HL-60 (cell line): ENCODE measurements around the gene SEC24A.
A peak's percentile ranks its signal among the peaks of the same experiment; 100 is the strongest.

Experiments used
- DNase-seq, 2 experiments: peaks; one replicate each; pipeline ENCODE4 v3.0.0-alpha.2; 2010 to 2020; ENCODE audit warnings: low read depth in 1 of 2, low spot score in 1 of 2
- H3K27ac ChIP-seq: fragments of 250-450 bp; sonication (Bioruptor Pico); replicated peaks from 2 replicates; pipeline ENCODE4 v1.5.1; 2020; ENCODE audit warnings: mild to moderate bottlenecking, moderate library complexity
- H3K27me3 ChIP-seq: fragments of 250-450 bp; sonication (Bioruptor Pico); 2 replicates; pipeline ENCODE4 v1.5.1; 2021; ENCODE audit warnings: mild to moderate bottlenecking, moderate library complexity; ENCODE audit not compliant: insufficient read depth, poor library complexity, severe bottlenecking
- H3K4me3 ChIP-seq: replicated peaks from 2 replicates; pipeline ENCODE4 v1.5.1; 2011; ENCODE audit warnings: mild to moderate bottlenecking, control low read depth, low read length; ENCODE audit not compliant: insufficient read depth
- GABPA ChIP-seq: IDR thresholded peaks from 2 replicates; pipeline ENCODE4 v1.6.1; 2012; ENCODE audit warnings: low read depth
- POLR2AphosphoS5 ChIP-seq: IDR thresholded peaks from 2 replicates; pipeline ENCODE4 v1.6.1; 2012; ENCODE audit warnings: low read depth
- SPI1 ChIP-seq: IDR thresholded peaks from 2 replicates; pipeline ENCODE4 v1.6.1; 2012; ENCODE audit warnings: low read depth, mild to moderate bottlenecking, borderline replicate concordance
- TF ChIP-seq, protein P1 (sequence below): IDR thresholded peaks from 2 replicates; pipeline ENCODE4 v1.6.1; 2012; ENCODE audit warnings: low read depth; ENCODE audit not compliant: insufficient replicate concordance
- TF ChIP-seq, protein P2 (sequence below): IDR thresholded peaks from one replicate; pipeline ENCODE4 v1.5.1; 2011; ENCODE audit warnings: low read length, control low read depth, inconsistent platforms; ENCODE audit not compliant: insufficient read depth

The SEC24A gene

DNA sequence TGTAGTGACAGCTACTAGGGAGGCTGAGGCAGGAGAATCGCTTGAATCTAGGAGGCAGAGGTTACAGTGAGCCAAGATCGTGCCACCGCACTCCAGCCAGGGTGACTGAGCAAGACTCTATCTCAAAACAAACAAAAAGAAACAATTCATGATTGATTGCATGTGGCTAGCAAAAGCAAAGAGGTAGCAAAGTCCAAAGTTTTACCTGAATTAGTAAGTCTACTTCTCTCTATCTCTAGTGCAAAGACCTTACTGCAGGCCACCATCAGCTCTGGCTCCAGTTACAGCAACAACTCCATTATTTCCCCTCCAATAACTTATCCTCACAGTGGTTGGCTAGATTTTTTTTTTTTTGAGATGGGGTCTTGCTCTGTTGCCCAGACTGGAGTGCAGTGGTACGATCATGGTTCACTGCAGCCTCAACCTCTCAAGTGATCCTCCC is 9.8 kb upstream of the SEC24A start:
- Histone ChIP-seq H3K27me3 (no peaks in the 10 kb centered on the region), H3K4me3 (no peak overlapping the region), H3K27ac (no peak overlapping the region)
- DNase-seq: no peak
- TF ChIP-seq, protein P1, sequence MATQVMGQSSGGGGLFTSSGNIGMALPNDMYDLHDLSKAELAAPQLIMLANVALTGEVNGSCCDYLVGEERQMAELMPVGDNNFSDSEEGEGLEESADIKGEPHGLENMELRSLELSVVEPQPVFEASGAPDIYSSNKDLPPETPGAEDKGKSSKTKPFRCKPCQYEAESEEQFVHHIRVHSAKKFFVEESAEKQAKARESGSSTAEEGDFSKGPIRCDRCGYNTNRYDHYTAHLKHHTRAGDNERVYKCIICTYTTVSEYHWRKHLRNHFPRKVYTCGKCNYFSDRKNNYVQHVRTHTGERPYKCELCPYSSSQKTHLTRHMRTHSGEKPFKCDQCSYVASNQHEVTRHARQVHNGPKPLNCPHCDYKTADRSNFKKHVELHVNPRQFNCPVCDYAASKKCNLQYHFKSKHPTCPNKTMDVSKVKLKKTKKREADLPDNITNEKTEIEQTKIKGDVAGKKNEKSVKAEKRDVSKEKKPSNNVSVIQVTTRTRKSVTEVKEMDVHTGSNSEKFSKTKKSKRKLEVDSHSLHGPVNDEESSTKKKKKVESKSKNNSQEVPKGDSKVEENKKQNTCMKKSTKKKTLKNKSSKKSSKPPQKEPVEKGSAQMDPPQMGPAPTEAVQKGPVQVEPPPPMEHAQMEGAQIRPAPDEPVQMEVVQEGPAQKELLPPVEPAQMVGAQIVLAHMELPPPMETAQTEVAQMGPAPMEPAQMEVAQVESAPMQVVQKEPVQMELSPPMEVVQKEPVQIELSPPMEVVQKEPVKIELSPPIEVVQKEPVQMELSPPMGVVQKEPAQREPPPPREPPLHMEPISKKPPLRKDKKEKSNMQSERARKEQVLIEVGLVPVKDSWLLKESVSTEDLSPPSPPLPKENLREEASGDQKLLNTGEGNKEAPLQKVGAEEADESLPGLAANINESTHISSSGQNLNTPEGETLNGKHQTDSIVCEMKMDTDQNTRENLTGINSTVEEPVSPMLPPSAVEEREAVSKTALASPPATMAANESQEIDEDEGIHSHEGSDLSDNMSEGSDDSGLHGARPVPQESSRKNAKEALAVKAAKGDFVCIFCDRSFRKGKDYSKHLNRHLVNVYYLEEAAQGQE: no peak
- TF ChIP-seq GABPA (no peak), SPI1 (no peak), POLR2AphosphoS5 (no peak)
- TF ChIP-seq, protein P2, sequence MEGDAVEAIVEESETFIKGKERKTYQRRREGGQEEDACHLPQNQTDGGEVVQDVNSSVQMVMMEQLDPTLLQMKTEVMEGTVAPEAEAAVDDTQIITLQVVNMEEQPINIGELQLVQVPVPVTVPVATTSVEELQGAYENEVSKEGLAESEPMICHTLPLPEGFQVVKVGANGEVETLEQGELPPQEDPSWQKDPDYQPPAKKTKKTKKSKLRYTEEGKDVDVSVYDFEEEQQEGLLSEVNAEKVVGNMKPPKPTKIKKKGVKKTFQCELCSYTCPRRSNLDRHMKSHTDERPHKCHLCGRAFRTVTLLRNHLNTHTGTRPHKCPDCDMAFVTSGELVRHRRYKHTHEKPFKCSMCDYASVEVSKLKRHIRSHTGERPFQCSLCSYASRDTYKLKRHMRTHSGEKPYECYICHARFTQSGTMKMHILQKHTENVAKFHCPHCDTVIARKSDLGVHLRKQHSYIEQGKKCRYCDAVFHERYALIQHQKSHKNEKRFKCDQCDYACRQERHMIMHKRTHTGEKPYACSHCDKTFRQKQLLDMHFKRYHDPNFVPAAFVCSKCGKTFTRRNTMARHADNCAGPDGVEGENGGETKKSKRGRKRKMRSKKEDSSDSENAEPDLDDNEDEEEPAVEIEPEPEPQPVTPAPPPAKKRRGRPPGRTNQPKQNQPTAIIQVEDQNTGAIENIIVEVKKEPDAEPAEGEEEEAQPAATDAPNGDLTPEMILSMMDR: no peak

DNA sequence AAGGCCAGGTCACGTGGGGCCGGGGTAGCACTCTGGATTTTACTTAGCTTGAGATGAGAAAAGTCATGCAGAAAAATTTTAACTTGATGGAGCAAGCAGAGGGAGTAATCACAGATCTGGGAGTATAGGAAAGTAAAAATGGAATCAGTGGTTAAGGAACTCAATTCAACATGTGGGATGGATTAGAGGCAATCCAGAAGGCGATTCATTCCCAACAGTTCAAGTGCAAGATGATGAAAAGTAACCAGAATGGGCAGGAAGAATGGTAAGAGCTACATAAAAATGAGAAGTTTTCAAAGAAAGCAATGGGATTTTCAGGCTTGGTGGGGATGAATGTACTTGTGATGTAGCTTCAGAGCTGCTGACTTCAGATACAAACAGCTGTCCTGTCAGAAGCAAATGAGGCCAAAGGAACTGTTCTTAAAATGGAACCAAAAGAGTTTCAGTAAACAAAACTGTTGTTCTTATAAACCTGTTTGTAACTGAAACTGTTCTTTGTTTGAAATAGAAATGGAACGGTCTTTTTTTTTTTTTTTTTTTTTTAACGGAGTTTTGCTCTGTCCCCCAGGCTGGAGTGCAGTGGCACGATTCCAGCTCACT is 5.6 kb upstream of the SEC24A start:
- TF ChIP-seq, protein P2: no peak
- TF ChIP-seq POLR2AphosphoS5 (no peak), SPI1 (no peak), GABPA (no peak)
- TF ChIP-seq, protein P1: no peak
- DNase-seq: no peak
- Histone ChIP-seq H3K27ac (no peak overlapping the region), H3K27me3 (no peaks in the 10 kb centered on the region), H3K4me3 (no peak overlapping the region)

DNA sequence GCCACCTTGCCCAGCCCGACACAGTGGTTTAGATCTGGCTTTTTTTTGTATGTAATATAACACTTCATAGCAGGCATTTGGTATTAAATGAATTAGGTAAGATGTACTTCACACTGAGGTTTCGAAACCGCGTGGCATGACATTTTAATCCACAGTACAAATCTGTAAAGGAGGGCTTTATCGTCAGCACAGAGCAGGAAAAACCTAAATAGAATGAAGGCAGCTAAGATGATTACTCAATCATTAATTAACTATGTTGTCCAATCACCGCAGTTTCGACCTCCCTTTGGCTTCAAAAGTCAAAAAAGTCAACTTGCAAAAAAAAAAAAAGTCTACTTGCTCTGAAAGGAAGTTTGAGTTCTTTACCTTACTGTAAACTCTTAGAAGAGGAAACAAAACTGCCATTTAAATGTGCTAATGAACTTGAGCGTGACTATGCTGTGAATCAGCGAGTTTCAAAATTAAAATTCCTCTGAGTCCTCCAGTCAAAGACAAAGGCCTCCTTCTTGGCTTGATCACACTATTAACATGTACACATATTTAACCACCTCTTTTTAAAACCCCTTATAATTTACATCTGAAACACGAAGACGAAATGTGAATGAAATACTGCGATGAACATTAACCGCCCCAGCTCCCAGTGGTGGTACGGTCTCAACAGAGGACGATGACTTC is 698 bp upstream of the SEC24A start:
- Histone ChIP-seq H3K4me3 (peak overlapping the region; percentile 75), H3K27ac (peak overlapping the region; percentile 90), H3K27me3 (no peaks in the 10 kb centered on the region)
- TF ChIP-seq, protein P1: no peak
- TF ChIP-seq POLR2AphosphoS5: no peak
- peak; percentile 26 to 41 for DNase-seq
